H9 (cell line): ENCODE measurements around the gene SIGLEC10. TPM values are rescaled to one million over a fixed set of nuclear protein-coding genes. Genes with fewer than 3 reads are reported as not detected.

ENCODE experiments used
- DNase-seq: peaks from one replicate; pipeline ENCODE4 v3.0.0-alpha.2; 2017
- H2AFZ ChIP-seq: one replicate; pipeline ENCODE4 v1.6.1; 2013; ENCODE audit warnings: mild to moderate bottlenecking, low read length, control low read depth, moderate library complexity
- H2AK5ac ChIP-seq: 2 replicates; pipeline ENCODE4 v1.6.1; 2013; ENCODE audit warnings: low read length, control low read depth, mixed read lengths; ENCODE audit not compliant: insufficient read length
- H2BK120ac ChIP-seq: one replicate; pipeline ENCODE4 v1.6.1; 2013; ENCODE audit warnings: low read depth, mild to moderate bottlenecking, low read length, control low read depth, inconsistent platforms; ENCODE audit not compliant: poor library complexity, severe bottlenecking
- H2BK12ac ChIP-seq: 2 replicates; pipeline ENCODE4 v1.6.1; 2013; ENCODE audit warnings: low read length, control low read depth, mixed read lengths, low read depth; ENCODE audit not compliant: insufficient read length
- H2BK15ac ChIP-seq: 2 replicates; pipeline ENCODE4 v1.6.1; 2013; ENCODE audit warnings: low read depth, low read length, control low read depth
- H2BK20ac ChIP-seq: one replicate; pipeline ENCODE4 v1.6.1; 2013; ENCODE audit warnings: low read depth, mild to moderate bottlenecking, low read length, control low read depth, inconsistent platforms; ENCODE audit not compliant: poor library complexity, severe bottlenecking
- H2BK5ac ChIP-seq: 2 replicates; pipeline ENCODE4 v1.6.1; 2013; ENCODE audit warnings: low read length, control low read depth, mixed read lengths; ENCODE audit not compliant: insufficient read length
- H3K14ac ChIP-seq: 2 replicates; pipeline ENCODE4 v1.6.1; 2013; ENCODE audit warnings: low read length, control low read depth; ENCODE audit not compliant: insufficient read depth
- H3K18ac ChIP-seq: 2 replicates; pipeline ENCODE4 v1.6.1; 2013; ENCODE audit warnings: low read depth, mild to moderate bottlenecking, mixed read lengths, low read length, control low read depth; ENCODE audit not compliant: insufficient read length
- H3K23ac ChIP-seq: 2 replicates; pipeline ENCODE4 v1.6.1; 2013; ENCODE audit warnings: low read length, control low read depth, mixed read lengths, low read depth; ENCODE audit not compliant: insufficient read length
- H3K23me2 ChIP-seq: 2 replicates; pipeline ENCODE4 v1.6.1; 2013; ENCODE audit warnings: low read depth, mild to moderate bottlenecking, mixed read lengths, low read length, control low read depth; ENCODE audit not compliant: insufficient read length, poor library complexity, severe bottlenecking
- H3K27ac ChIP-seq: 2 replicates; pipeline ENCODE4 v1.5.1; 2013; ENCODE audit warnings: low read length, control low read depth, mixed read lengths, low read depth; ENCODE audit not compliant: insufficient read length
- H3K27me3 ChIP-seq: 2 replicates; pipeline ENCODE4 v1.6.1; 2013; ENCODE audit warnings: low read length, control low read depth, inconsistent platforms; ENCODE audit not compliant: insufficient read depth
- H3K4ac ChIP-seq: 2 replicates; pipeline ENCODE4 v1.6.1; 2013; ENCODE audit warnings: low read depth, mild to moderate bottlenecking, control low read depth, inconsistent platforms, low read length, moderate library complexity
- H3K4me1 ChIP-seq: 2 replicates; pipeline ENCODE4 v1.6.1; 2013; ENCODE audit warnings: low read length, control low read depth, inconsistent platforms; ENCODE audit not compliant: insufficient read depth
- H3K4me2 ChIP-seq: 2 replicates; pipeline ENCODE4 v1.6.1; 2013; ENCODE audit warnings: low read length, control low read depth, mixed read lengths; ENCODE audit not compliant: insufficient read length, insufficient read depth
- H3K56ac ChIP-seq: 2 replicates; pipeline ENCODE4 v1.6.1; 2013; ENCODE audit warnings: low read depth, mild to moderate bottlenecking, mixed read lengths, low read length, control low read depth; ENCODE audit not compliant: insufficient read length
- H3K79me1 ChIP-seq: 2 replicates; pipeline ENCODE4 v1.6.1; 2013; ENCODE audit warnings: low read depth, mild to moderate bottlenecking, moderate library complexity, low read length, control low read depth, inconsistent platforms; ENCODE audit not compliant: insufficient read depth, poor library complexity, severe bottlenecking
- H3K79me2 ChIP-seq: 2 replicates; pipeline ENCODE4 v1.6.1; 2013; ENCODE audit warnings: low read length, control low read depth, inconsistent platforms; ENCODE audit not compliant: insufficient read depth
- H3K9ac ChIP-seq: 2 replicates; pipeline ENCODE4 v1.6.1; 2013; ENCODE audit warnings: low read length, control low read depth, mixed read lengths; ENCODE audit not compliant: insufficient read length; ENCODE audit errors: extremely low read depth
- H3K9me3 ChIP-seq: one replicate; pipeline ENCODE4 v1.6.1; 2013; ENCODE audit warnings: low read depth, low read length, inconsistent platforms; ENCODE audit not compliant: control insufficient read depth
- H3T11ph ChIP-seq: one replicate; pipeline ENCODE4 v1.6.1; 2013; ENCODE audit warnings: mild to moderate bottlenecking, low read length, control low read depth, inconsistent platforms
- H4K20me1 ChIP-seq: one replicate; pipeline ENCODE4 v1.6.1; 2013; ENCODE audit not compliant: control insufficient read depth, insufficient read length, insufficient read depth
- H4K5ac ChIP-seq: 2 replicates; pipeline ENCODE4 v1.6.1; 2013; ENCODE audit warnings: low read depth, mild to moderate bottlenecking, mixed read lengths, low read length, control low read depth; ENCODE audit not compliant: insufficient read length
- H4K8ac ChIP-seq: replicated peaks from 2 replicates; pipeline ENCODE4 v1.6.1; 2013; ENCODE audit warnings: low read length, control low read depth, mixed read lengths, low read depth; ENCODE audit not compliant: insufficient read length
- H4K91ac ChIP-seq: 2 replicates; pipeline ENCODE4 v1.6.1; 2013; ENCODE audit warnings: low read depth, mild to moderate bottlenecking, moderate library complexity, mixed read lengths, low read length, control low read depth; ENCODE audit not compliant: insufficient read length
- H3K27ac Mint-ChIP-seq, 3 experiments: 2 replicates in 2 of 3; 3 replicates in 1 of 3; pipeline ENCODE4 v1.8.0; 2020 to 2021; ENCODE audit warnings: mixed read lengths in 3 of 3, mild to moderate bottlenecking in 1 of 3, moderate library complexity in 1 of 3
- H3K27me3 Mint-ChIP-seq: 2 replicates; pipeline ENCODE4 v1.8.0; 2021; ENCODE audit warnings: low read depth, mild to moderate bottlenecking, moderate library complexity, mixed read lengths
- H3K36me3 Mint-ChIP-seq, 3 experiments: 2 replicates in 2 of 3; 3 replicates in 1 of 3; pipeline ENCODE4 v1.8.0; 2020 to 2021; ENCODE audit warnings: low read depth in 3 of 3, mixed read lengths in 3 of 3; ENCODE audit not compliant: insufficient read depth in 1 of 3
- H3K4me1 Mint-ChIP-seq, 2 experiments: 2 replicates each; pipeline ENCODE4 v1.8.0; 2020; ENCODE audit warnings: mixed read lengths in 2 of 2
- H3K4me3 Mint-ChIP-seq, 2 experiments: 2 replicates in 1 of 2; 3 replicates in 1 of 2; pipeline ENCODE4 v1.8.0; 2020 to 2021; ENCODE audit warnings: mild to moderate bottlenecking in 2 of 2, mixed read lengths in 2 of 2, moderate library complexity in 1 of 2
- H3K9me3 Mint-ChIP-seq, 2 experiments: 2 replicates in 1 of 2; 3 replicates in 1 of 2; pipeline ENCODE4 v1.8.0; 2020; ENCODE audit warnings: mild to moderate bottlenecking in 2 of 2, mixed read lengths in 2 of 2, moderate library complexity in 1 of 2
- WGBS: extraction: QIAGEN DNeasy Blood & Tissue Kit; methylation state at CpG from one replicate; pipeline ENCODE4 v1.1.7; 2013; ENCODE audit warnings: missing lambda C conversion rate, low lambda C conversion rate, mixed read lengths; ENCODE audit not compliant: insufficient read length; ENCODE audit errors: extremely low coverage; 5-methylcytosine and 5-hydroxymethylcytosine counted together
- total RNA-seq: library from RNA; stranded (reverse); gene quantifications from 2 replicates; pipeline ENCODE4 v1.2.1, GENCODE V29; 2021
- TF ChIP-seq, protein P1 (sequence below): fragments of 200-600 bp; sonication (generic); conservative IDR thresholded peaks from 3 replicates; pipeline ENCODE4 v1.8.0; 2021; ENCODE audit warnings: antibody characterized with exemption, mild to moderate bottlenecking

The SIGLEC10 gene
- total RNA-seq, 1 experiment from 2014 or later, result not detected

DNA sequence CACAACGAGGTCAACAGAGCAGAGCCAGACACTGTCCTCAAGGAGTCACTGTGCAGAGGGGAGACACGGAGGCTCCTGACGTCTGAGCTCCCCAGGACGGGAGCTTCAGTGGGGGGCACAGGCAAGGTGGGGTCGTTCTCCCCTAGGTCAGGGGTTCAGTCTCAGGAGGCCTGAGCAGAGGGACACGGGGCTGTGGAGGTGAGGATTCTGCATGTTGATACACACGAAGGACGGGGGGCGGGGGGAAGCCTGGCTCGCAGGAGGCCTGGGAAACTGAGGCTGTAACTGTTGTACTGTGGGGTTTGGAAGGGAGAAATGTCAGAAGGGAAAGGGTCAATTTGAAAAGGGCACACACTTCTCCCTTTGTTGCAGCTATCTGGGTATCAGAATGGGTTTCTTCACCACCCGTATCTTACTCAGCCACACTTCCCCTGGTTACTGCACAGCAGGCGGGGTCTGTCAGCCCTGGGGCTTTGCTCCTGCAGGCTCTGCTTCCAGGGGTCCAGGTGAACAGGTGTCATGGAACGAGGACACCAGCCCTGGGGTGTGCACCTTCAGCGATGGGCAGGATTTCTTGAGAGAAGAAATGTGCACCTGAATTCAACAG is 41.6 kb upstream of the SIGLEC10 start:
- no peaks in the 10 kb centered on the region for H3K9me3 ChIP-seq
- peaks cover 26% of the 10 kb centered on the region for H3K27me3 Mint-ChIP-seq

More for the DNA sequence above, 41.6 kb upstream of the SIGLEC10 start:
- H3K27ac ChIP-seq, result no peak overlapping the region
- no peak overlapping the region for H3K18ac ChIP-seq
- no peak for DNase-seq
- H3K9ac ChIP-seq, result no peak overlapping the region
- no peak overlapping the region for H3K4me3 Mint-ChIP-seq
- H4K8ac ChIP-seq, result no peak overlapping the region
- no peak overlapping the region for H4K91ac ChIP-seq
- H4K20me1 ChIP-seq, result no peaks in the 10 kb centered on the region
- peaks cover 0 to 4% of the 10 kb centered on the region in 2 experiments; a peak in 2 of 4 replicates for H3K4me1 Mint-ChIP-seq
- no peaks in the 10 kb centered on the region for H3K4me1 ChIP-seq
- no peak overlapping the region for H3K23ac ChIP-seq
- no peak overlapping the region for H2BK12ac ChIP-seq
- no peak overlapping the region for H2BK120ac ChIP-seq
- no peak overlapping the region for H2AK5ac ChIP-seq
- no peak overlapping the region for H2BK20ac ChIP-seq
- no peak overlapping the region for H4K5ac ChIP-seq
- no peak overlapping the region for H3T11ph ChIP-seq
- no peak overlapping the region for H2BK15ac ChIP-seq
- H3K14ac ChIP-seq, result no peak overlapping the region
- peaks cover 0 to 3% (median 0%) of the 10 kb centered on the region in 3 experiments; a peak in 1 of 7 replicates for H3K36me3 Mint-ChIP-seq
- TF ChIP-seq, protein P1, sequence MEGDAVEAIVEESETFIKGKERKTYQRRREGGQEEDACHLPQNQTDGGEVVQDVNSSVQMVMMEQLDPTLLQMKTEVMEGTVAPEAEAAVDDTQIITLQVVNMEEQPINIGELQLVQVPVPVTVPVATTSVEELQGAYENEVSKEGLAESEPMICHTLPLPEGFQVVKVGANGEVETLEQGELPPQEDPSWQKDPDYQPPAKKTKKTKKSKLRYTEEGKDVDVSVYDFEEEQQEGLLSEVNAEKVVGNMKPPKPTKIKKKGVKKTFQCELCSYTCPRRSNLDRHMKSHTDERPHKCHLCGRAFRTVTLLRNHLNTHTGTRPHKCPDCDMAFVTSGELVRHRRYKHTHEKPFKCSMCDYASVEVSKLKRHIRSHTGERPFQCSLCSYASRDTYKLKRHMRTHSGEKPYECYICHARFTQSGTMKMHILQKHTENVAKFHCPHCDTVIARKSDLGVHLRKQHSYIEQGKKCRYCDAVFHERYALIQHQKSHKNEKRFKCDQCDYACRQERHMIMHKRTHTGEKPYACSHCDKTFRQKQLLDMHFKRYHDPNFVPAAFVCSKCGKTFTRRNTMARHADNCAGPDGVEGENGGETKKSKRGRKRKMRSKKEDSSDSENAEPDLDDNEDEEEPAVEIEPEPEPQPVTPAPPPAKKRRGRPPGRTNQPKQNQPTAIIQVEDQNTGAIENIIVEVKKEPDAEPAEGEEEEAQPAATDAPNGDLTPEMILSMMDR, result no peak
- no peak overlapping the region for H3K56ac ChIP-seq
- no CpG with 5 or more reads among the region's 14 CpGs for WGBS
- H3K4ac ChIP-seq, result no peak overlapping the region
- no peaks in the 10 kb centered on the region for H3K79me1 ChIP-seq
- H3K27me3 ChIP-seq, result no peaks in the 10 kb centered on the region
- no peak overlapping the region for H3K27ac Mint-ChIP-seq
- H3K79me2 ChIP-seq, result no peaks in the 10 kb centered on the region
- H2AFZ ChIP-seq, result no peak overlapping the region
- H2BK5ac ChIP-seq, result no peak overlapping the region
- H3K4me2 ChIP-seq, result no peak overlapping the region
- peaks cover 0 to 90% of the 10 kb centered on the region in 2 experiments; a peak in 2 of 5 replicates for H3K9me3 Mint-ChIP-seq
- H3K23me2 ChIP-seq, result no peaks in the 10 kb centered on the region
